ENCODE measurements around the gene MOAP1.

MOAP1 gene

DNA sequence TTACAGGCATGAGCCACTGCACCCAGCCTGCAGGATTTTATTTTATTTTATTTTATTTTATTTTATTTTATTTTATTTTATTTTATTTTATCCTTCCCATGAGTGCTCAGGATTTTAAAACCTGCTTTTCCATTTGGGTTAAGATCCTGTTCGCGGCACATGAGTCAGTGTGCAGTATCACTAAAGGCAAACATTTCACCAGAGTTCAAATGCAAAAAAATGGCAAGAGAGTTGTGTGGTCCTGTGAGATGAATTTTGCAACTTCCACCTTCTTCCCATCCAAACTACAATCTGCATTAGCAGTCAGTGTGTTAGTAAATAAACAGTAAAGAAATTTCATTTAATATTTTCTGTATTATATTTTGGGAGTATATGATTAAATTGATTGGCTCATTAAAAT, 29.0 kb downstream of the MOAP1 start:
- DNase-seq (ENCODE audit: low spot score), result no peak
- in situ Hi-C loops (cut with MboI; ENCODE audit: low sequenced_read_pairs, unreplicated experiment), result no loop called here
- no peak for TF ChIP-seq CTCF (IDR thresholded peaks at IDR 0.05; ENCODE audit: borderline replicate concordance, control extremely low read depth, extremely low read depth, insufficient read depth, missing control alignments)

- TF ChIP-seq CTCF (IDR thresholded peaks at IDR 0.05; ENCODE audit: borderline replicate concordance, control extremely low read depth, extremely low read depth, insufficient read depth, missing control alignments), result no peak
- in situ Hi-C loops (cut with MboI; ENCODE audit: low sequenced_read_pairs, unreplicated experiment), result no loop called here
- peak; percentile 2 for DNase-seq (ENCODE audit: low spot score)
Observed at GRCh38 chr14:93153121-93153520, 31.6 kb downstream of the MOAP1 start.

DNA sequence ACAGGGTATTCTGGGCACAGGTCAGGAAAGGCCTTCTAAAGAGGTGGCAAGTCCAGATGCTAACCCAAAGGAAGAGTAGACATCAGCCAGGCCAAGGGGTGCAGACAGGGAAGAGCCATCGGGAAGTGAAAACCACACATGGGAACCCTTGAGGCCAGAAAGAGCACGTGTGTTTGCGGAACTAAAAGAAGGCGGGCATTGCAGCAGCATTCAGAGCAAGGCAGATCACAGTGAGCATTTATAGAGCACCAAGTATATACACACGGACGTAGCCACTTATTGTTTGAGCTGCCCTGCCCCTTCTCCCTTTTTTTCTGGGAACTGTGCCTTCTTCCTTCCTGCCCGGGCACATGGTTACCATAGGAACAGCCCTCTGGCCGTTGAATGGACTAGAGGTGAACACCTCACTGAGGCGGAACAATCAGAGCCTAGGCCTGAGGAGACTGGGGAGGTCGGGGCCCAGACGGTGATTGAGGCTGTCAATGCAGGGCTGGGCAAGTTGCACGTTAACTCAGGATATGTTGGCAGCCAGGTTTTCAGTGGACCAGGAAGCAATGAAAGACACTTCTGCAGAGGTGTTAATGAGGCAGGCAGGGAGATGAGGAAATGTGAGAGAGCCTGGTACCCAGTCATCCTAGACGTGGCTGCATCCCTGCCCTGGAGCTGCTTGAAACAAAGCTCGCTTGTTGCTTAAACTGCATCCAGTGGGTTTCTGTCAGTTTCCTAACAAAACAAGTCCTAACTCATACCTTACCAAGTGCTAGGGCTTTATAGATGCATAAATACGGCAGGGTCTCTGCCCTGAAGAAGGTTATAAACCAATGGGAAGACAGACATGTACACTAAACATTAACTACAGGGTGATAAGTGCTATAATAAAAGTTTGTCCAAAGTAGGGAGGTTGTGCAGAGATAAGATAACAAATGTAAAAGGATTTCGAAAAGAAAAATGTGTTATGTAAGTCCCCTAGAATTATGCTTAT, 34.2 kb downstream of the MOAP1 start:
- in situ Hi-C loops (cut with MboI; ENCODE audit: low sequenced_read_pairs, unreplicated experiment), result no loop called here
- DNase-seq (ENCODE audit: low spot score), result peak; percentile 8
- no peak for TF ChIP-seq CTCF (IDR thresholded peaks at IDR 0.05; ENCODE audit: borderline replicate concordance, control extremely low read depth, extremely low read depth, insufficient read depth, missing control alignments)

- in situ Hi-C loops (cut with MboI; ENCODE audit: low sequenced_read_pairs, unreplicated experiment), result no loop called here
Observed at GRCh38 chr14:93148979-93149378, 35.7 kb downstream of the MOAP1 start.

DNA sequence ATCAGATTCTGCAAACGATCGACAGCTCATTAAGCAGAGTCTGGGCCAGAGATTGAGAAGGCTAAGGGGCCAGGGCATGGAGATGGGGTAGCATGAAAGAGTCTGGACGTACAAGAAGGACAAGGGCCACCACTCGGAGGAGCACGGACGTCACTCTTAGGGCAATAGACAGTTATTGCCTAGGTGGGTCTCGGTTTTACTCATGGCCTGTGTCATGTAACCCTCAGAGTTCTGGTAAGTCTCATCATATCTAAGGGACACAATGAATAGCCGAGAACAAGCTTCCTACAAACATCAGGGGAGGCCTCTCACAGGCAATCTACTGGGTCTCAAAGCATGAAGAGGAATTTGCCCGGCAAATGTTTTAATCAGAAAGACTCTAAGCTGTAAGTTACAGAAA, 38.6 kb downstream of the MOAP1 start:
- DNase-seq (ENCODE audit: low spot score), result peak; percentile 49
- in situ Hi-C loops (cut with MboI; ENCODE audit: low sequenced_read_pairs, unreplicated experiment), result no loop called here
- TF ChIP-seq CTCF (IDR thresholded peaks at IDR 0.05; ENCODE audit: borderline replicate concordance, control extremely low read depth, extremely low read depth, insufficient read depth, missing control alignments), result no peak

More at GRCh38 chr14:93148979-93149378, 35.7 kb downstream of the MOAP1 start:
- TF ChIP-seq CTCF (IDR thresholded peaks at IDR 0.05; ENCODE audit: borderline replicate concordance, control extremely low read depth, extremely low read depth, insufficient read depth, missing control alignments), result no peak
- DNase-seq (ENCODE audit: low spot score), result no peak

DNA sequence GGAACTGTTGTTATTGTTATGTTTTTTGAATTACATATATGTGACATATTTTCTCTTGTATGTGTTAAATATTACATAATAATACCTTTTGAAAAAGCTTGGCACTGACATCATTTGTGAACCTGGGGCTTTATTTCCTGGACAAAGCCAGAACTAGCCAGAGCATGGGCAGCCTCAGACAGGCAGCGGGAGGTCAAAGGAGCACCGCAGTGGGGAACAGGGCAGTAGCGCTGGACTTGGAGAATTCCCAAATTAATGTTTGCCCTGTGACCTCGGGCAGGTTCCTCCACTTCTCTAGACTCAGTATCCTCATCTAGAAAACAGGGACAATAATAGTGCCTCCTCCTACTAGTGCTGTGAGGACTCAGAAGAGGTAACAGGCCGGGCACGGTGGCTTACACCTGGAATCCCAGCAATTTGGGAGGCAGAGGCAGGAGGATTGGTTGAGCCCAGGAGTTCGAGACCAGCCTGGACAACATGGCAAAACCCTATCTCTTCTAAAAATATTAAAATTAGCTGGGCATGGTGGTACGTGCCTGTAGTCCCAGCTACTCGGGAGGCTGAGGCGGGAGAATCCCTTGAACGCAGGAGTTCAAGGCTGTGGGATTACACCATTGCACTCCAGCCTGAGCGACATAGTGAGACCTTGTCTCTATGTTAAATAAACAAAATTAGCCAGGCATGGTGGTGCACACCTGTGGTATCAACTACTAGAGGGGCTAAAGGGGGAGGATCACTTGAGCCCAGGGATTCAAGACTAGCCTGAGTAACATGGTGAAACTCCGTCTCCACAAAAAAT, 41.6 kb downstream of the MOAP1 start:
- no peak for TF ChIP-seq CTCF (IDR thresholded peaks at IDR 0.05; ENCODE audit: borderline replicate concordance, control extremely low read depth, extremely low read depth, insufficient read depth, missing control alignments)
- in situ Hi-C loops (cut with MboI; ENCODE audit: low sequenced_read_pairs, unreplicated experiment), result loop anchor here (5.0 kb wide), 1 partner anchor 196 kb away; no protein-coding TSS in a partner anchor
- DNase-seq (ENCODE audit: low spot score), result no peak

Data from GM13976 (cell line).